RWPE2 (cell line): Measurements from ENCODE around the gene VPS37B.

ENCODE experiments used
- ATAC-seq: fragments of 200-7000 bp; cut with Tn5 transposase; 3 replicates; pipeline ENCODE4 v1.9.1; 2021; ENCODE audit warnings: low read depth
- DNase-seq: peaks from one replicate; pipeline ENCODE4 v3.0.0-alpha.2; 2020; ENCODE audit warnings: low spot score
- H3K27ac ChIP-seq: fragments of 450-650 bp; 2 replicates; pipeline ENCODE4 v1.5.1; 2017; ENCODE audit warnings: mild to moderate bottlenecking; ENCODE audit not compliant: poor library complexity, severe bottlenecking
- H3K27me3 ChIP-seq: fragments of 250-450 bp; sonication (Bioruptor Pico); 2 replicates; pipeline ENCODE4 v1.5.1; 2021; ENCODE audit warnings: mild to moderate bottlenecking, moderate library complexity; ENCODE audit not compliant: insufficient read depth, poor library complexity, severe bottlenecking
- H3K36me3 ChIP-seq: fragments of 250-450 bp; sonication (Bioruptor Pico); 2 replicates; pipeline ENCODE4 v1.5.1; 2020; ENCODE audit warnings: low read depth, mild to moderate bottlenecking, moderate library complexity
- H3K4me1 ChIP-seq: fragments of 250-450 bp; sonication (Bioruptor Pico); 2 replicates; pipeline ENCODE4 v1.5.1; 2021; ENCODE audit warnings: mild to moderate bottlenecking, moderate library complexity; ENCODE audit not compliant: insufficient read depth, poor library complexity, severe bottlenecking
- H3K4me3 ChIP-seq: fragments of 250-450 bp; sonication (Bioruptor Pico); 2 replicates; pipeline ENCODE4 v1.5.1; 2021; ENCODE audit warnings: mild to moderate bottlenecking, moderate library complexity; ENCODE audit not compliant: severe bottlenecking
- H3K9me3 ChIP-seq: fragments of 250-450 bp; sonication (Bioruptor Pico); 2 replicates; pipeline ENCODE4 v1.5.1; 2021; ENCODE audit warnings: mild to moderate bottlenecking, moderate library complexity; ENCODE audit not compliant: severe bottlenecking
- TF ChIP-seq, protein P1 (sequence below): fragments of 450-650 bp; IDR thresholded peaks from one replicate; pipeline ENCODE4 v1.5.1; 2017; ENCODE audit warnings: mild to moderate bottlenecking, moderate library complexity; ENCODE audit not compliant: poor library complexity, severe bottlenecking

The VPS37B gene

DNA sequence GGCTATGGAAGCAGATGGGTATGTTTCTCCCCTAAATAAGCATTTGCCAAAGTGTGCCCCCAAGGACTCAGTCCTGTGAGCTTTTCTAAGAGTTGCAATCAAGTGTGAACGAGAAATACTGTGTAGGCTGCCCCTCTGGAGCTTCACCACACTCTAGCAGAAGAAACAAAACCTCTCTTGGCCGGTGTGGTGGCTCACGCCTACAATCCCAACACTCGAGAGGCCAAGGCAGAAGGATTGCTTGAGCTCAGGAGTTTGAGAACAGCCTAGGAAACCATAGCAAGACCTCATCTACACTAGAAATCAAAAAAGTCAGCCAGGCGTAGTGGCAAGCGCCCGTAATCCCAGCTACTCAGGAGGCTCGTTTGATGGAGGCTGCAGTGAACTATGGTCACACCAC lies 9.8 kb downstream of the VPS37B start:
- Histone ChIP-seq H3K4me1 (peaks cover 70% of the 10 kb centered on the region), H3K9me3 (no peaks in the 10 kb centered on the region), H3K27ac (peak overlapping the region; percentile 98), H3K4me3 (no peak overlapping the region), H3K36me3 (peaks cover 19% of the 10 kb centered on the region), H3K27me3 (no peaks in the 10 kb centered on the region)
- no peak for ATAC-seq
- TF ChIP-seq, protein P1, sequence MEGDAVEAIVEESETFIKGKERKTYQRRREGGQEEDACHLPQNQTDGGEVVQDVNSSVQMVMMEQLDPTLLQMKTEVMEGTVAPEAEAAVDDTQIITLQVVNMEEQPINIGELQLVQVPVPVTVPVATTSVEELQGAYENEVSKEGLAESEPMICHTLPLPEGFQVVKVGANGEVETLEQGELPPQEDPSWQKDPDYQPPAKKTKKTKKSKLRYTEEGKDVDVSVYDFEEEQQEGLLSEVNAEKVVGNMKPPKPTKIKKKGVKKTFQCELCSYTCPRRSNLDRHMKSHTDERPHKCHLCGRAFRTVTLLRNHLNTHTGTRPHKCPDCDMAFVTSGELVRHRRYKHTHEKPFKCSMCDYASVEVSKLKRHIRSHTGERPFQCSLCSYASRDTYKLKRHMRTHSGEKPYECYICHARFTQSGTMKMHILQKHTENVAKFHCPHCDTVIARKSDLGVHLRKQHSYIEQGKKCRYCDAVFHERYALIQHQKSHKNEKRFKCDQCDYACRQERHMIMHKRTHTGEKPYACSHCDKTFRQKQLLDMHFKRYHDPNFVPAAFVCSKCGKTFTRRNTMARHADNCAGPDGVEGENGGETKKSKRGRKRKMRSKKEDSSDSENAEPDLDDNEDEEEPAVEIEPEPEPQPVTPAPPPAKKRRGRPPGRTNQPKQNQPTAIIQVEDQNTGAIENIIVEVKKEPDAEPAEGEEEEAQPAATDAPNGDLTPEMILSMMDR: no peak
- no peak for DNase-seq

DNA sequence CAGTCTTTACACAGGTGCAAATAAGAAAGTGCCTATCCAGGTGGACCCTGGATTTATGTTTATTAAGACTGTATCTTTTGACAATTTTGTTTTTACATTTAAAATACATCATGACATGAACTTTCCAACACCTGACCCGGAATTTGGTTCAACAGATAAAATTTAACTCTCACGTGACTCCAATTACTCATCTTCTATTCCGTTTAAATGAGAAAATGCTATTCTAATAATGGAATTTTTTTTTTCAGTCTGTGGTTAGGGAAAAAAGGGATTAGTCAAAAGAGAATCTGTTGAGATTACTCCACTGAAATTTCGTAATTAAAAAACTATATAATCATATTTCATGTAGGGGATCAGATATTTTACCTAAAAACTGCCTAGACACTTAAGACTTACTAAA lies 11.1 kb downstream of the VPS37B start:
- Histone ChIP-seq H3K9me3 (no peaks in the 10 kb centered on the region), H3K4me3 (no peak overlapping the region), H3K27ac (peak overlapping the region; percentile 98), H3K36me3 (peaks cover 25% of the 10 kb centered on the region), H3K4me1 (peaks cover 62% of the 10 kb centered on the region), H3K27me3 (no peaks in the 10 kb centered on the region)
- TF ChIP-seq, protein P1: no peak
- ATAC-seq: no peak
- DNase-seq: no peak

DNA sequence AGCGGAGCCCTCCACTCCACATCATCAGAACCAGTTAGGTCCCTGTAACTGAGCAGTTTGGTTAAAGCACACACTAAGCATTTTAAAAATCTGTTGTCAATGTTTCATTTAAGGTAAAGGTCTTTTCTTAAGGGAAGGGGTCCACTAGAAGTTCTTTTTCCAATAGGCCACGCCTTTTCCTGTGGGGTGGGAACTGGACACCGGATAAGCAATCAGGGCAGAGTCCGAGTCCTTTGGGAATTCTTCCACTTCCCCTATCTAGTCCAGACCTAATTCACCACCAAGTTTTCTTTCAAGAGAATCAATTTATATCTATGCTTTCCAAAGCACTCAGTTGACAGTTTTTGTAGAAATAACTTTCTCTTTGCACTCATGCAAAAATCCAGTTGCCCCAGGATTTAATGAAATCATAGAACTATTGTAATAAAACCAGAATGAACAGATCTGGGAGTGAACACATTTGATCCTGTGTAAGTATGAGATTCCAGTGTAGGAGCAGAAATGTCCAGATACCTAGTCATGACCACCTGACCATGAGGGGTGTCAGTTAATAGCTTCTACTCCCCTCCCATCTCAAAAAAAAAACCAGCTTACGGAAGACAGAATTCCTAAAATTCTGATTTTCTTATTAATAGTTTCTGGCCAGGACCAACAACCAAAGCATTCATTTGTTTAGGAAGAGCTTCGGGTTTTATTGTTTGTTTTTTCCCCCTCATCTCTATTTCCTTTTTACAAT lies 11.7 kb downstream of the VPS37B start:
- DNase-seq: no peak
- TF ChIP-seq, protein P1: no peak
- Histone ChIP-seq H3K4me3 (no peak overlapping the region), H3K36me3 (peaks cover 31% of the 10 kb centered on the region), H3K27me3 (no peaks in the 10 kb centered on the region), H3K9me3 (no peaks in the 10 kb centered on the region), H3K4me1 (peaks cover 56% of the 10 kb centered on the region), H3K27ac (peak overlapping the region; percentile 98)
- ATAC-seq: no peak

DNA sequence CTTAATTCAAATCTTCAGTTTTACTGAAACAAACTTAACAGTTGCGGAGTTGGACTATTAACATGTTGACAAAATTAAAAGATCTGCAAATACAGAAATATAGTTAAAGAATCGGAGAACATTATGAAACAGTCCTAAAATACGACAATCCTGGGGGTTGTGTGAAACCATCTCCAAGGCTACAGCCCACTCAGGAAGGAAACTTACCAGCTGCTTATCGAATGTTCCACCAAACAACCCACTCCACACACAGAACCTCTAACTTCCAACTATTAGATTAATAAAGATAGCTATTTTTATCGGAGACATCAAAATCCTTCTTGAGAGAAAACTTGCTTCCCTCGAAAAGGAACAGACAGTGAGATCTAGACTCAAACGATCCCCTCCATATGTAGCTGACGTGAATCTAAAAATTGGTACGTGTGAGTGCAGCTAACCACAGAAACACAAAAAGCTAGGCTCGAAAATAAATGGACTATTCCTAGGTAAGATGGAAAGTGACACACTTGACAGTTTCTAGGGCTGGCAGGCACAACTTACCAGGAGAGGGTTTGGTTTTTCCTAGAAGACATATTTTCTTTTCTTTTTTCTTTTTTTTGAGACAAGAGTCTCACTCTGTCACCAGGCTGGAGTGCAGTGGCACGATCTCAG lies 12.9 kb downstream of the VPS37B start:
- H3K27me3 ChIP-seq: no peaks in the 10 kb centered on the region
- peak overlapping the region; percentile 12 for H3K27ac ChIP-seq
- H3K9me3 ChIP-seq: no peaks in the 10 kb centered on the region
- peaks cover 50% of the 10 kb centered on the region for H3K4me1 ChIP-seq
- no peak for DNase-seq
- TF ChIP-seq, protein P1: no peak
- no peak overlapping the region for H3K4me3 ChIP-seq
- no peak for ATAC-seq
- H3K36me3 ChIP-seq: peaks cover 40% of the 10 kb centered on the region

DNA sequence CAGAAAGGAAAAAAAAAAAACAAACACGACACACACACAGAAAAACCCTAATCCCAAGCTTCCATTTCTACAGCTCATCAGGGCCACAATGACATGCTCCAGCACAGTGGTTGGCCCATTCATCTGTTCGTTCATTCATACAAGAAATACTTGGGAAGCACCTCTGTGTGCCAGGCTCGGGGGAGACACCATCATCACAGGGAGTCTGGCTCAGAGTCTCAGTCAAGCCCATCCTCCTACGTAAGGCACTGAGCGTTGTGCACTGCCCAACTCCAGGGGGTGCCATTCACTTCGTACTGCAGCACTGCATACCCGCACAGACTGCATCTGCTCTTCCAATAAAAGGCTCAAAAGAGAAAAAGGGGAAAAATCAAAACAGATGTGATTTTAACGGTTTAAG lies 15.3 kb downstream of the VPS37B start:
- Histone ChIP-seq H3K4me1 (peaks cover 47% of the 10 kb centered on the region), H3K27me3 (no peaks in the 10 kb centered on the region), H3K4me3 (no peak overlapping the region), H3K27ac (peak overlapping the region; percentile 80), H3K36me3 (peaks cover 51% of the 10 kb centered on the region), H3K9me3 (no peaks in the 10 kb centered on the region)
- TF ChIP-seq, protein P1: peak; percentile 35
- DNase-seq: no peak
- 0 out of 3 replicates have a peak, but pooled peaks have one; percentile 35 for ATAC-seq
